HepG2 (cell line): ENCODE data around the gene UBE2O. TPM values are rescaled to one million over a fixed set of nuclear protein-coding genes. Genes with fewer than 3 reads are reported as not detected.

ENCODE experiments used
- ELK4 ChIP-seq: sonication (generic); formaldehyde crosslinking; IDR thresholded peaks from 2 replicates; pipeline ENCODE4 v1.9.0; 2021; ENCODE audit warnings: missing genetic modification reagents, borderline replicate concordance
- ETV5 ChIP-seq: IDR thresholded peaks from 2 replicates; pipeline ENCODE4 v1.6.1; 2018; ENCODE audit warnings: missing biosample characterization, missing genetic modification reagents, inconsistent platforms, borderline replicate concordance
- FOXM1 ChIP-seq: sonication (generic); formaldehyde crosslinking; IDR thresholded peaks from 2 replicates; pipeline ENCODE4 v1.5.0; 2020; ENCODE audit warnings: missing genetic modification reagents
- HDAC1 ChIP-seq: sonication (generic); formaldehyde crosslinking; IDR thresholded peaks from 2 replicates; pipeline ENCODE4 v1.5.1; 2020; ENCODE audit warnings: mild to moderate bottlenecking, missing genetic modification reagents
- HNF4G ChIP-seq, 2 experiments: sonication (generic) in 1 of 2; formaldehyde crosslinking in 1 of 2; IDR thresholded peaks; 2 replicates each; pipeline versions ENCODE4 v1.4.0 to v1.6.1; 2011 to 2020; ENCODE audit warnings: borderline replicate concordance in 2 of 2, low read depth in 2 of 2, mild to moderate bottlenecking in 2 of 2, low read length in 1 of 2, missing genetic modification reagents in 1 of 2, moderate library complexity in 1 of 2
- IKZF1 ChIP-seq: fragments of 450-650 bp; IDR thresholded peaks from 2 replicates; pipeline ENCODE4 v1.7.1; 2016
- IRF9 ChIP-seq: sonication (generic); formaldehyde crosslinking; IDR thresholded peaks from 2 replicates; pipeline ENCODE4 v1.8.0; 2022; ENCODE audit warnings: missing genetic modification reagents, mild to moderate bottlenecking, borderline replicate concordance
- KAT8 ChIP-seq: IDR thresholded peaks from 2 replicates; pipeline ENCODE4 v1.6.1; 2016; ENCODE audit warnings: missing genetic modification reagents, missing compliant biosample characterization
- MXD3 ChIP-seq: IDR thresholded peaks from 2 replicates; pipeline ENCODE4 v1.6.1; 2016; ENCODE audit warnings: mild to moderate bottlenecking, missing biosample characterization, missing genetic modification reagents
- NPAS2 ChIP-seq: sonication (generic); formaldehyde crosslinking; IDR thresholded peaks from 2 replicates; pipeline ENCODE4 v1.8.0; 2022; ENCODE audit warnings: mild to moderate bottlenecking, missing genetic modification reagents, borderline replicate concordance
- POLR2A ChIP-seq, 2 experiments: IDR thresholded peaks; 2 replicates each; pipeline ENCODE4 v1.6.1; 2011; ENCODE audit warnings: low read depth in 2 of 2, low read length in 2 of 2, mild to moderate bottlenecking in 1 of 2, moderate library complexity in 1 of 2; ENCODE audit not compliant: insufficient read depth in 1 of 2
- RBFOX2 ChIP-seq: fragments of 200-400 bp; formaldehyde crosslinking; IDR thresholded peaks from 2 replicates; pipeline ENCODE4 v1.6.1; 2017; ENCODE audit warnings: low read depth, mild to moderate bottlenecking, low read length
- SMAD9 ChIP-seq: sonication (generic); formaldehyde crosslinking; IDR thresholded peaks from 2 replicates; pipeline ENCODE4 v1.5.1; 2020; ENCODE audit warnings: mild to moderate bottlenecking, missing genetic modification reagents
- SNAI1 ChIP-seq: sonication (generic); formaldehyde crosslinking; IDR thresholded peaks from 2 replicates; pipeline ENCODE4 v1.5.0; 2020; ENCODE audit warnings: mild to moderate bottlenecking, missing genetic modification reagents, borderline replicate concordance
- SRY ChIP-seq: sonication (generic); formaldehyde crosslinking; IDR thresholded peaks from 2 replicates; pipeline ENCODE4 v1.8.0; 2022; ENCODE audit warnings: mild to moderate bottlenecking, missing genetic modification reagents
- ZBED4 ChIP-seq: sonication (generic); formaldehyde crosslinking; IDR thresholded peaks from 2 replicates; pipeline ENCODE4 v1.4.0; 2020; ENCODE audit warnings: missing genetic modification reagents, borderline replicate concordance
- ZBTB46 ChIP-seq: sonication (generic); formaldehyde crosslinking; IDR thresholded peaks from 2 replicates; pipeline ENCODE4 v1.4.0; 2020; ENCODE audit warnings: mild to moderate bottlenecking, missing genetic modification reagents, borderline replicate concordance
- ZC3H13 ChIP-seq: sonication (generic); formaldehyde crosslinking; IDR thresholded peaks from 2 replicates; pipeline ENCODE4 v1.8.1; 2023; ENCODE audit warnings: mild to moderate bottlenecking, missing genetic modification reagents, moderate library complexity
- ZMYM3 ChIP-seq: sonication (generic); formaldehyde crosslinking; IDR thresholded peaks from 2 replicates; pipeline ENCODE4 v1.5.1; 2020; ENCODE audit warnings: mild to moderate bottlenecking, missing genetic modification reagents
- ZSCAN31 ChIP-seq: sonication (generic); formaldehyde crosslinking; IDR thresholded peaks from 2 replicates; pipeline ENCODE4 v1.5.0; 2020; ENCODE audit warnings: low read depth, mild to moderate bottlenecking, missing genetic modification reagents
- polyA plus RNA-seq, 8 experiments: library from polyadenylated mRNA; depleted of rRNA in 3 of 8; stranded (reverse) in 7 of 8; unstranded in 1 of 8; fragments of >200 nt; fragmentation: Illumina TruSeq in 4 of 8; extraction: Trizol in 4 of 8; gene quantifications; 2 replicates each; pipeline versions ENCODE4 v1.2.1 to v1.2.3, GENCODE V29; 2011 to 2016; ENCODE audit warnings: low read depth in 4 of 8, missing spikeins in 1 of 8, mixed read lengths in 1 of 8; ENCODE audit not compliant: insufficient read depth in 1 of 8
- total RNA-seq, 5 experiments: library from RNA; depleted of rRNA; stranded (reverse); fragments of >200 nt; fragmentation: Illumina TruSeq; extraction: Trizol; gene quantifications; 2 replicates each; pipeline ENCODE4 v1.2.3, GENCODE V29; 2016; ENCODE audit warnings: low read depth in 1 of 5

The UBE2O gene
- total and polyA plus RNA-seq, 2 of the 13 experiments (the other 11 are each of a cell fraction or from before 2014, with no cell fraction given): 21.5 to 23.5 TPM

GRCh38 chr17:76384987-76385891, 67.7 kb downstream of the UBE2O start (continued):
- 0 out of 2 replicates have a peak, but pooled peaks have one; percentile 73 for TF ChIP-seq ZSCAN31 (CRISPR knock-in tag)
- TF ChIP-seq FOXM1 (CRISPR knock-in tag): no peak
- peak; percentile 5; the same call in 1 of the 2 replicates for TF ChIP-seq SRY (CRISPR knock-in tag)
- no peak for TF ChIP-seq IKZF1
- TF ChIP-seq POLR2A (IDR thresholded peaks at IDR 0.05; ENCODE audit: insufficient read depth in 1 of 2, low read depth in 2 of 2, low read length in 2 of 2): no peak
- 0 out of 2 replicates have a peak, but pooled peaks have one; percentile 12 for TF ChIP-seq IRF9 (CRISPR knock-in tag)
- no peak for TF ChIP-seq SMAD9
- TF ChIP-seq ETV5 (CRISPR knock-in tag): peak; percentile 9; the same call in 1 of the 2 replicates
- TF ChIP-seq HNF4G (IDR thresholded peaks at IDR 0.05; ENCODE audit: borderline replicate concordance, low read depth, low read length): no peak
- 0 out of 2 replicates have a peak, but pooled peaks have one; percentile 0 for TF ChIP-seq HNF4G (CRISPR knock-in tag; IDR thresholded peaks at IDR 0.05; ENCODE audit: borderline replicate concordance, low read depth)
- TF ChIP-seq KAT8 (CRISPR knock-in tag): no peak
- TF ChIP-seq ZBED4 (CRISPR knock-in tag): no peak
- 0 out of 2 replicates have a peak, but pooled peaks have one; percentile 42 for TF ChIP-seq MXD3 (CRISPR knock-in tag)
- peak; percentile 75; the same call in 1 of the 2 replicates for TF ChIP-seq SNAI1
- no peak; the same call in 1 of the 2 replicates for TF ChIP-seq NPAS2 (CRISPR knock-in tag)
- 0 out of 2 replicates have a peak, but pooled peaks have one; percentile 66 for TF ChIP-seq ZBTB46
- peak; percentile 38 for TF ChIP-seq RBFOX2
- no peak for TF ChIP-seq HDAC1 (CRISPR knock-in tag)
- TF ChIP-seq ZMYM3 (CRISPR knock-in tag): no peak; the same call in 1 of the 2 replicates
- no peak for TF ChIP-seq ELK4
- peak; percentile 92 for TF ChIP-seq ZC3H13
